Measurements from ENCODE around the gene ME3. TPM values are rescaled to one million over a fixed set of nuclear protein-coding genes. Genes with fewer than 3 reads are reported as not detected.
"Not testable (repeated sequence)": the region's sequence is repeated elsewhere in the genome, so short reads cannot be mapped to it uniquely, and the experiment has no call there.

ME3 gene
- total RNA-seq, 1 donor from 2014 or later = 110 TPM

DNA sequence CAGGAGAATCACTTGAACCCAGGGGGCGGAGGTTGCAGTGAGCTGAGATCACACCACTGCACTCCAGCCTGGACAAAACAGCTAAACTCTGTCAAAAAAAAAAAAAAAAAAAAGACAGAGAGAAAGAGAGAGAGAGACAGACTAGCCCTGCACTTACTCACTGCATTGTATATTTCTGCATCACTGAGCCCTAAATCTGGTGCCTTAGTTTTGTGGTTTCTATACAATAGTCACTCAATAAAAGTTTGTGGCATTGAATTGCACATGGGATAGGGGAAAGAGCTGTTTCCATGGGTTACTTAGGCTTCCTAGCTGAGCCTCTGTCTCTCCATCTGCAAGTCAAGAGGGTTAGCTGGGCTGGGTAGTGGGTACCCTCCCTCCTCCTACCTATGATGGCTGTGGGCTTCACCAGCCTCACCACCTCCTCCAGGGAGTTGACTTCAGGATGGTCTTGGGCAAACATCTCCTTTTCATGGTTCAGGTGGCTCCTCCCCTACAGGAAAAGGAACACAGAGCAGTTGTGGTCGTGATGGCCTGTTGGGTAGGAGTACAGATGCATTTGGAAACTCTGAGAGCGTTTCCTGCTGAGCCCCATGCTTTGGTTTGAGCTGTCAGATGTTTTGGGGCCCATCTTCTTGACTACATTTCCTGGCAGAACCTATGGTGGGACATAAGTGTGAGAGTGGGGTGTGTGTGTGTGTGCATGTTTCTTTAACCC lies 224.5 kb downstream of the ME3 start:
- FAIRE-seq = no peak
- DNase-seq (ENCODE audit: low spot score in 2 of 2) = no peak

DNA sequence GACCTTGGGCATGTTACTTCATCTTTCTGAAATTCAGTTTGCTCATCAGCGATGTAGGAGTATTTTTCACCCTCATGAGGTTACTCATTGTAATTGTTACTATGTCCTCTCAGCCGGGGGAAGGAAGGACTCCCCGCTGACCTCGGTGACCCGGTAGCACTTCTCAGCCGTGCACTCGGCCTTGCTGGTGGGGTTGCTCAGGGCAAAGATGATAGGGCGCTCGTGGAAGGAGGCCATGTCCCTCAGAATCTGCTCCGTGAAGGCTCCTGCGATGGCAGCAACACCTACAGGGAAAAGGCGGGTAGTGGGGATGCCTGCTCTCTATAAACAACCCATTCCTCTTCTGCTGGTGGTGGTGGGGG lies 225.5 kb downstream of the ME3 start:
- DNase-seq (ENCODE audit: low spot score in 2 of 2) (no peak), FAIRE-seq (no peak)

DNA sequence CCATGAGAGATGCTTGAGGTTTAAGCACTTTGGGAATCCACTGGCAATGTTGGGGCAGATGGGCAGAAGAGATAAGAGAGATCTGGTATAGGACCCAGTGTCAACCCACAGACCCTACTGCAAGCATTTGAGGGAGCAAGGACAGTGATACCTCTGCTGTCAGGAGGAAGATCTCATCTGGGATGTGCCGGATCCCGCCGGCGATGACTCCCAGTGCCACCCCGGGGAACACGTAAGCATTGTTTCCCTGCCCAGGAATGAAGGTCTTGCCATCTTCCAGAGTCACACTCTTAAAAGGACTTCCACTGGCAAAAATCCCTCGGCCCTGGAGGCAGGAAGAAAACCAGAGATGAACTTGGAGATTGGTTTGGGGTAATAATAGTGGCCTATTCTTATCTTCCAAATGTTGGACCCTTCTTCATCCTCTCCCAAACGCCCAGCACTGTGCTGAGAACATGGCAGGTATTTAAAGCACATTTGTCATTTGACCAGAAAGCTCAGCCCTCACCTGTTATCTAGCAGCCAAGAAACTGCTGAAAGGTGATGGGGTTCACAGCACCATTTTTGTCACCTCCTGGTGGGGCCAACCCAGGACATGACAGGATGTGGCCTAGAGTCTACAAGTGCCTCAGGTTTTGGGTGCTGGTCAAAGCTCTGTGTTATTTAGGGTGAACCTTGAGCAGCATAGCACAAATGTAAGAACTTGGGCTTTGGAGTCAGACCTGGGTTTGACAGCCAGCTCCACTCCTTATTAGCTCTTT lies 226.1 kb downstream of the ME3 start:
- DNase-seq (ENCODE audit: low spot score in 2 of 2) = no peak
- FAIRE-seq = no peak

DNA sequence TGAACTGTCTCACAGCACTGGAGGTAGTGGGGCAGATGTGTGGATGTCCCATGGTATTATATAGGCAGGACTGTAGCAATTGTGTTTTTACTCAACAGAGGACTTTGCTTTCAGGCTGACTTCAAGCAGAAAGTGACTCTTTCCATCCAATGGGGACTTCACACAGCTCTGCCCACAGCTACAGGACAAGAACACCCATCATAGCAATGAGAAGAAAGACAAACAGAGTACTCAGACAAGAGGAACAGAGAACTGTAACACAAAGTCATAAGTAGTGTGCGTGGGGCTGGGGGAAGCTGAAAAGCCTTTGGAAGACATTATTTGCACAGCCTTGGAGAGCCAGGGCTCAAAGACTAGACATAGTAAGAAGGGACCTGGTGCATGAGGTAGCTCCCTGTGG lies 227.4 kb downstream of the ME3 start:
- no peak for FAIRE-seq
- no peak for DNase-seq (ENCODE audit: low spot score in 2 of 2)

DNA sequence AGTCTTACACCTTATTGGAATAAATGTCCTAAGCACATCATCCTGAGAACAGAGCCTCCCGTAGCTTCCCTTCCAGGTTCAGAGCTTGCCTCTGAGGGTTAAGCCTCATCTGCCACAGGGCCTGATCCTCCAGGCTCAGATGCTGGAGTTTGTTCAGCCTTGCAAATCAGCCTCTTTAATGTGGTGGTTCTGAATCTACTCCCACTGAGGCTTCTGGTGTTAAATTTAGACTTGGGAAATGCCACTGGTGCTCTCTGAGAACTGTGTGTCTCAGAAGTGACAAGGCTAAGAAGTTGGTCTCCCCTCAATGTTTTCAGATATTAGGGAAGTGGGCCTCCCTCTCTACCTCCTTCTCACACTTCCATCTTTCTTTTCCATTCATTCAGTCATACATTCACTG lies 229.0 kb downstream of the ME3 start:
- DNase-seq (ENCODE audit: low spot score in 2 of 2) (no peak), FAIRE-seq (no peak)

DNA sequence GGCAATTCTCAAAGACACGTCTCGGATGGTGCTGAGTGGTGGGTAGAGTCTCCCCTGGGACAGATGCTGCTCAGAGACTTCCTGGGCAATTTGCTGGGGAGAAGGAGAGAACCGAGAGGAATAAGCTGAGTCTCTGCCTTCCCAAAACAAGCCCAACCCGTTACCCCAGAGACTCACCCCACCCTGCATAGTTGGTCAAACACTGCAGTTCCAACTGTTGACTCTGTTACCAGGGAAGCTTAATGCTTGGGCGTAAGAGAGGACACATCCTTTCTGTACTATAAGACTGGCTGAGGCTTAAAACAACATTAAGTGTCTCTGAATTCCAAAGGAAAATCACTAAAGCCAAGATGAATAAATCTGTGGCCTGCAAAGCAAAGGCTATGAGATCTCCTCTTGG lies 229.6 kb downstream of the ME3 start:
- DNase-seq (ENCODE audit: low spot score in 2 of 2) (no peak), FAIRE-seq (no peak)

DNA sequence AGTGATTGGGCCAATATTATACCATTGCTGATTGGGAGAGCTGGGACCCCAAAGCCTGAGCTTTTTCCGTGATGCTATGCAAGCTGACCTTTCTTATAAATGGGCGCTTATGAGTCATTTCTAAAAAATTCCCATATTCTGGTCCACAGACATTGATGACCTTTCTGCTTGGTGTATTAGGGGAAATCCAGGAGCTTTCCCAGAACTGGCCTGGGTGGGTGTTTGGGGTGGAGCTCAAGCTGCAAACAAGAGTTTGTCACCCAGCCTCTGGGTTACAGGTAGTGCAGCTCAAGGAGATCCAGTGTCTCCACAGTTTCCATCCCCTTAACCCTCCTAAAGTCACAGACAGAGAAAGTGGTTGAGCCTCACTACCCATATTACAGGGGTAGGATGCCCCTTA lies 230.0 kb downstream of the ME3 start:
- no peak for FAIRE-seq
- DNase-seq (ENCODE audit: low spot score in 2 of 2) = no peak

DNA sequence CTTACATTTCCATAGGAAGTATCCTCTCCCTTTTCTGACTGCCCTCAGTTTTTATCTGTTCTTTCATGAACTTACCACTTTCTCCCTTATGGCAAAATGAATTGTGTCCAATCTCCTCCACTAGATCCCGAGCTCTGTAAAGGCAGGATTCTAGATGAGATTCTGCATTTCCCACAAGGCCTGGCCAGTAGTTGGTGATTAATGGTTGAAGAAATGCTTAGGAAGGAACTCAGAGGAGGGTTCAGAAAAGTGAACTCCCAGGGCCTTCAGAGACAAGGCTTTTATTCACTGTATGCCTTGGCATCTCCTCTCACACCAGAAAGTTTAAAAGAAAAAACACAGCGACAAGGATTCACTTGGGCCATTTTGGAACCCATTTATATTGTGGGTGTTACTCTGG lies 231.6 kb downstream of the ME3 start:
- no peak for DNase-seq (ENCODE audit: low spot score in 2 of 2)
- FAIRE-seq = no peak

DNA sequence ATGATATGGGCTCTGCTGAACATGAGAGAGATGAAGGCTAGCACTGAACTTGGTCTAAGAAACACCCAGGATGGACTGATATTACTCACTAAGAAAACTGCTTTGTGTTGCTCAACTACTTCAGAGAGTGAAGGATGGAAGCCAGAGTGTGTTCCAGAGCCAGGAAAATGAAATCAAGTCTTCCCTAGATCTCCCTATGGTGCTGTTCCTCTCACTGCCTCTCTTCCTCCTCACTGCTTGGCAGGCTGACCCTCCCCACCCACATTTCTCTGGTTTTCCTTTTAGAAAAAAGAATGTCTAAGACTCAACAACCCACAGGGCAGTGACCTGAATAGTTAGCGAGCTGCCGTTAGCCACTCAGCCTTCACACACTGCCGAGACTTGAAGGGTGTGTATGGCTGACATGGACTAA lies 232.1 kb downstream of the ME3 start:
- FAIRE-seq = no peak
- no peak for DNase-seq (ENCODE audit: low spot score in 2 of 2)

DNA sequence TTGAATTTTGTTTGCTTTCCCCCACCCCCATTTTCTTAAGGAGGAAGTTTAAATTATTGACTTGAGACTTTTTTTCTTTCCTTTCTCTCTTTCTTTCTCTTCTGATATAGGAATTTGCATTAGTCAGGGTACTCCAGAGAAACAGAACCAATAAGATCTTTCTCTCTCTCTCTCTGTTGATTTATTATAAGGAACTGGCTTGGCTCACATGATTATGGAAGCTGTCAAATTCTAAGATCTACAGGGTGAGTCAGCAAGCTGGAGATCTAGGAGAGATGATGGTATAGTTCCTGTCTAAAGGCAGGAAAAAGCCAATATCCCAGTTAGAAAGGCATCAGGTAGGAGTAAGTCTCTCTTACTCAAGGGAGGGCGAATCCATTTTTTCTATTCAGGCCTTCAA lies 233.7 kb downstream of the ME3 start:
- FAIRE-seq (no peak), DNase-seq (ENCODE audit: low spot score in 2 of 2) (no peak)

DNA sequence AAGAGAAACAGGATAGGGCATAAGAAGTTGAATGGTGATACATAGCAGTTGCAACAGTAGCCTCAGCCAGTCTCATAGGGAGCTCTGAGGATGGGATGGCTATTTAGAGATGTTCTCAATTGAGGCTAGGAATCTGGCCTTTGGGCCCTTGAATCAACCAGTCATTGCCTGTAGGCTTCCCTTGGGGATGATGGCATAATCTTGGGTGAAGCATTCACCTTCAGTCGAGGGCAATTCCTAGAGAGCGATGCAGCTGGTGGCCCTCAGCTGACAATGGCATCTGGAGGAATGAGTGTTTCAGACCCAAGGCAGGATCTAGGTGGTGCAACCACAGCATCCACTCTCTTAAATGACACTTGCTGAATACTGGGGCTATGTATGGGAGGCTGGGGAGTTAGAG lies 236.7 kb downstream of the ME3 start:
- no peak for DNase-seq (ENCODE audit: low spot score in 2 of 2)
- no peak for FAIRE-seq

DNA sequence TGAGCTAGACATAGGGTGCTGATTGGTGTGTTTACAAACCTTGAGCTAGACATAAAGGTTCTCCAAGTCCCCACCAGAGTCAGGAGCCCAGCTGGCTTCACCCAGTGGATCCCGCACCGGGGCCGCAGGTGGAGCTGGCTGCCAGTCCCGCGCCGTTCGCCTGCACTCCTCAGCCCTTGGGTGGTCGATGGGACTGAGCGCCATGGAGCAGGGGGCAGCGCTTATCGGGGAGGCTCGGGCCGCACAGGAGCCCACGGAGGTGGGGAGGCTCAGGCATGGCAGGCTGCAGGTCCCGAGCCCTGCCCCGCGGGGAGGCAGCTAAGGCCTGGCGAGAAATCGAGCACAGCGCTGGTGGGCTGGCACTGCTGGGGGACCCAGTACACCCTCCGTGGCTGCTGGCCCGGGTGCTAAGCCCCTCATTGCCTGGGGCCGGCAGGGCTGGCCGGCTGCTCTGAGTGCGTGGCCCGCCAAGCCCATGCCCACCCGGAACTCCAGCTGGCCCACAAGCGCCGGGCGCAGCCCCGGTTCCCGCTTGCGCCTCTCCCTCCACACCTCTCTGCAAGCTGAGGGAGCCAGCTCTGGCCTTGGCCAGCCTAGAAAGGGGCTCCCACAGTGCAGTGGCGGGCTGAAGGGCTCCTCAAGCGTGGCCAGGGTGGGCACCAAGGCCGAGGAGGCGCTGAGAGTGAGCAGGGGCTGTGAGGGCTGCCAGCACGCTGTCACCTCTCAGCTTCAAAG lies 238.9 kb downstream of the ME3 start:
- DNase-seq (ENCODE audit: low spot score in 2 of 2); FAIRE-seq: not testable (repeated sequence)

DNA sequence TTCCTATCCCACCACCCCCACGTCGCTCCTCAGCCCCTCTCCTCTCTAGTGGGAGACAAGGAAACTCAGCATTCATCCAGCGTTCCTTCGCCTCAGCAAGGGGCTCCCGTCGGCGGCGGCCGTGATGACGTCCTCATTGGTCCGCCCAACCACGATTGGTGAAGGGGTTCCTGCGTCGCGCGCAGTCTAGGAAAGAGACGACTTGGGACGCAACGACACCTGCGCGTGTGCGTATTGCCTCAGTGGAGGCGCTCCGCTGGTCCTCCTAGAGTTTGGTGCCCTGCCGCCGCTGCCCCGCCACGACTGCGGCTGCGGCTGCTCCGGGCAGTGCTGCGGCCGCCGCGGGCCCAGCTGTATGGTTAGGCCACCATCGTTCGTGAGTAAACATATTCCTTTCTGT lies 241.2 kb downstream of the ME3 start:
- DNase-seq (ENCODE audit: low spot score in 2 of 2) = no peak
- FAIRE-seq = no peak

DNA sequence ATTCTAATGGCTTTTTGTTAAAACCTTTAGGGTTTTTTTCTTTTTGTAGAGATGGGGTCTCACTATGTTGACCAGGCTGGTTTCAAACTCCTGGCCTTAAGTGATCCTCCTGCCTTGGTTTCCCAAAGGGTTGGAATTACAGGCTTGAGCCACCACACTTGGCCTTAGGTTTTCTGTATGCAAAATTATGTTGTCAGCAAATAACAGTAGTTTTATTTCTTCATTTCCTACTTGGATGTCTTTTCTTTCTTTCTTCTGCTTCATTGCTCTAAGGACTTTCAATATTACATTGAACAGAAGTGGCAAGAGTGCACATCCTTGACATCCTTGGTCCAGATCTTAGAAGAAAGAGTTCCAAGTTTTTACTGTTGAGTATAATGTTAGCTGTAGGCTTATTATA lies 245.0 kb downstream of the ME3 start:
- DNase-seq (ENCODE audit: low spot score in 2 of 2) (no peak), FAIRE-seq (no peak)

DNA sequence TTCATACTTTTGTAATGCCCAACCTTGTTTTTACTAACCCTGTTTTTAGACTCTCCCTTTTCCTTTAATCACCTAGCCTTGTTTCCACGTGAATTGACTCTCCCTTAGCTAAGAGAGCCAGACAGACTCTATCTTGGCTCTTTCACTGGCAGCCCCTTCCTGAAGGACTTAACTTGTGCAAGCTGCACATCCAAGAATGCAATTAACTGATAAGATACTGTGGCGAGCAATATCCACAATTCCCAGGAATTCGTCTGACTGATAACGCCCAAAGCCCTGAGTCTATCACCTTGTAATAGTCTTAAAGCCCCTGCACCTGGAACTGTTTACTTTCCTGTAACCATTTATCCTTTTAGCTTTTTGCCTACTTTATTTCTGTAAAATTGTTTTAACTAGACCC lies 248.9 kb downstream of the ME3 start:
- not testable (repeated sequence) for DNase-seq (ENCODE audit: low spot score in 2 of 2); FAIRE-seq

DNA sequence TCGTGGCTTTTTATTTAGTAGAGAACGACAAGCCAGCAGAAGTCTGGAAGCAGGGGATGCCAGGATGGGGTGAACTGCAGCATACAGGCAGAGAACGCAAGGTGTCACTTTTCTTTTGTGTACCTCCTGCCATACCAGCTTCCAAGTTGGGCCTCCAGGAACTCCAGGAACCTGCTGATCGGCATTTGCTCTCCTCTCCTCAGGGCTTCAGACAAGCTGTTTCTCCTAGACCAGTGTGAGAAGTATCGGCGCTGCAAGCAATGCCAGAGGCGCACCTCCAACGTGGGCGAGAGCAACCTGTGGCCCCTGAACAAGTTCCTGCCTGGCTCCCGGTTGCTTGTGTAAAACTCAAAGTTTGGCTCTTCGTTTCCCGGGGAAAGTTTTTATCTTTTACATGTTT lies 250.0 kb downstream of the ME3 start:
- DNase-seq (ENCODE audit: low spot score in 2 of 2) (no peak), FAIRE-seq (no peak)

DNA sequence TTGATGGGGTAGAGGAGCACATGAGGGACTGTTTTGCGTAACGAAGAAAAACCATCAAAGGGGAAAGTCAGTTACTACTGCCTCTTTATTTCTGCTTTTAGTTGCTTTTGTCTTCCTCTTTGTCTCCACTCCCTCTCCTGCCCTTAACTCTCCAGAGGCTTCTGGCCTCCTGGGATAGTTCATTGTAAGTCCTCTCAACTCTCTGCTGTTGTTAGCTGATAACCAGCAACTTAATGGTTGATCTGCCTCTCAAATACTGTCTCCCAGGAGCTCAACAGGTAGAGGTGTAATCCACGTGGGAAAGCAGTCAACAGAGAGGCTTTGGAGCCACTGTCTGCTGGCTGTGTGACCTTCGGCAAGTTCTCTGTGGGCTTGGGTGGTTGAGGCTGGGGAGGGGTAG lies 250.5 kb downstream of the ME3 start:
- FAIRE-seq = no peak
- no peak for DNase-seq (ENCODE audit: low spot score in 2 of 2)

DNA sequence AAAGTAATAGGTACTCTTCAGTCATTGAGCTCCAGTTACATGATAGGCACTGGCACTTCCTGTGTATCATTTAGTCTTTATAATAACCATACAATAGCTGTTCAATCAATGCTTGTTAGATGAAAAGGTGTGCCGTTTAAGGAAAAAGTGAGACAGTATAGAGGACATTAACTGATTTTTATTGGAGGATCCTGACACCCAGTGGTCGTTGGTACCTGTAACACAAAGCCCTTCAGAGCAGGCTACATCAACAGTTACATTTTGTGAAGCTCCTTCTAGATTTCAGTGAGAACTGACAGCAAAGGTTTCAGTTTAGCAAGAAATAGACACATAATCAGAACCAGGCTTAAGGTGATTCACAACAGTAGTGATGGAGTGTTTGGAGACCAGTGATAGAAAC lies 253.5 kb downstream of the ME3 start:
- FAIRE-seq = no peak
- DNase-seq (ENCODE audit: low spot score in 2 of 2) = no peak

DNA sequence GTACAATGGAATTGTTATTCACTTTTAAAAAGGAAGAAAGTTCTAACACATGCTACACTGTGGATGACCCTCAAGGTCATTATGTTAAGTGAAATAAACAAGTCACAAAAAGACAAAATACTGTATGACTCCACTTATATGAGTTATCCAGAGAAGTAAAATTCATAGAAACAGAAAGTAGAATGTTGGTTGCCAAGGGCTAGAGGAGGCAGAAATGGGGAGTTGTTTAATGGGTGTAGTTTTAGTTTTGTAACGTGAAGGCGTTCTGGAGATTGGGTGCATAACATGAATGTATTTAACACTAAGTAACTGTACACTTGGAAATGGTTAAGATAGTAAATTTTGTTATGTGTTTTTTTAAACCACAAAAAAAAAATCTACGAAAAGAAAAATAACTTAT lies 253.9 kb downstream of the ME3 start:
- DNase-seq (ENCODE audit: low spot score in 2 of 2) (no peak), FAIRE-seq (no peak)

DNA sequence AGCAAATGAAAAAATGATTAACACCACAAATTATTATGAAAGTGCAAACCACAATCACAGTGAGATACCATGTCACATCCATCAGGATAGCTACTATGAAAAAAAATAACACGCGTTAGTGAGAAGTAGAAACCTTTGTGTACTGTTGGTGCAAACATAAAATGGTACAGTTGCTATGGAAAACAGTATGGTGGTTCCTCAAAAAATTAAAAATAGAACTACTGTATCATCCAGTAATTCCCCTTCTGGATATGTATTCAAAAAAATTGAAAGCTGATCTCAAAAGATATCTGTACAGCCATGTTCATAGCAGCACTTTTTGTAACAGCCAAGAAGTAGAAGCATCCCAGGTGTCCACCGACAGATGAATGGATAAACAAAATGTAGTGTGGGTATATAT lies 254.3 kb downstream of the ME3 start:
- FAIRE-seq (no peak), DNase-seq (ENCODE audit: low spot score in 2 of 2) (no peak)

DNA sequence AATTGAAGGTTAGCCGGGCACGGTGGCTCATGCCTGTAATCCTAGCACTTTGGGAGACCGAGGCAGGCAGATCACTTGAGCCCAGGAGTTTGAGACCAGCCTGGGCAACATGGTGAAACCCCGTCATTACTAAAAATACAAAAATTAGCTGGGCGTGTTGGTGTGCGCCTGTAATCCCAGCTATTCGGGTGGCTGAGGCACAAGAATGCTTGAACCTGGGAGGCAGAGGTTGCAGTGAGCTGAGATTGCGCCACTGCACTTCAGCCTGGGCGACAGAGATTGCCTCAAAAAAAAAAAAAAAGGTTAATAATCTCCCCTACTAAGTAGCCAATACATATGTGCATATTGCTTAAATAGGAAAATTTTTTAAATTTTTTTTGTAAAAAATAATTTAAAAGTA lies 255.5 kb downstream of the ME3 start:
- not testable (repeated sequence) for FAIRE-seq; DNase-seq (ENCODE audit: low spot score in 2 of 2)

DNA sequence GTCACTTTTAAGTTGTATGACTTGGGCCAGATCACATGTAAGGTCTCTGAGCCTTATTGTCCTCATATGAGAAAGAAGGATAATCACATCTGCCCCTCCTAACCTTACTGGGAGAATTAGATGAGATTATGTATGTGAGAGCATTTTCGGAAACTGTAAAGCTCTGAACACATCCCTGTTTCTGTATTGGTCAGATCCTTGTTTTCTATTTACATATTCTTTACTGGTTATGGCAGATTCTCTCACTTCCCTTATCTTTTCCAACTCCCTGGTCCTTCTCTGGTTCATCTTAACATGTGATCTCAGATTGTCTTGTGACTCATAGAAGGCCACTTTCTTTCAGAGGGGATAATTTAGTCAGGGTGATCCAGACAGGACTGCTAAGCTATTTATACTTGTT lies 255.9 kb downstream of the ME3 start:
- no peak for DNase-seq (ENCODE audit: low spot score in 2 of 2)
- no peak for FAIRE-seq

Data from frontal cortex (tissue), 4 donors.